Measurements from ENCODE around the gene SLC22A23. TPM values are rescaled to one million over a fixed set of nuclear protein-coding genes. Genes with fewer than 3 reads are reported as not detected.

SLC22A23 gene
- polyA plus RNA-seq, 1 donor (not counting 4 experiments of a cell fraction or from before 2014, with no cell fraction given) = 4.3 TPM

GRCh38 chr6:3336066-3336786 lies 120.6 kb downstream of the SLC22A23 start:
- H3K79me2 ChIP-seq (ENCODE audit: control insufficient read depth, insufficient read depth, low read length) = no peaks in the 10 kb centered on the region
- no peaks in the 10 kb centered on the region for H3K9me3 ChIP-seq (ENCODE audit: control insufficient read depth, low read depth, low read length)
- H3K27me3 ChIP-seq (ENCODE audit: control insufficient read depth, extremely low read depth, insufficient read depth, low read length) = no peaks in the 10 kb centered on the region
- FAIRE-seq = no peak
- H3K9ac ChIP-seq (ENCODE audit: control insufficient read depth, extremely low read depth, insufficient read depth, low read length) = no peak overlapping the region
- H3K4me2 ChIP-seq (ENCODE audit: control insufficient read depth, extremely low read depth, insufficient read depth, low read depth, low read length) = no peak overlapping the region
- H3K27ac ChIP-seq (ENCODE audit: control insufficient read depth, insufficient read depth, low read length) = no peak overlapping the region
- no peaks in the 10 kb centered on the region for H3K4me1 ChIP-seq (ENCODE audit: control insufficient read depth, extremely low read depth, insufficient read depth, low read length)
- TF ChIP-seq EZH2 (IDR thresholded peaks at IDR 0.05; ENCODE audit: low read length) (no peak), CTCF (optimal IDR thresholded peaks at IDR 0.05 in 1 of 3, IDR thresholded peaks at IDR 0.05 in 1 of 3, conservative IDR thresholded peaks at IDR 0.05 in 1 of 3; ENCODE audit: extremely low read depth in 1 of 3, insufficient read depth in 2 of 3, low read length in 3 of 3) (no peak)
- no peak overlapping the region for H2AFZ ChIP-seq (ENCODE audit: control insufficient read depth, low read length)
- dilution Hi-C loops (cut with MboI; ENCODE audit: extremely low pct_ligation_motif_present, low sequenced_read_pairs) = no loop called here
- H3K36me3 ChIP-seq (ENCODE audit: control insufficient read depth in 2 of 2, extremely low read depth in 1 of 2, insufficient read depth in 2 of 2, low read length in 2 of 2) = no peaks in the 10 kb centered on the region
- H3K9me1 ChIP-seq (ENCODE audit: control insufficient read depth, extremely low read depth, insufficient read depth, low read length) = no peaks in the 10 kb centered on the region
- no peak for DNase-seq (ENCODE audit: low read depth, low spot score)
- no peaks in the 10 kb centered on the region for H4K20me1 ChIP-seq (ENCODE audit: control insufficient read depth, extremely low read depth, insufficient read depth, low read length)
- H3K4me3 ChIP-seq (ENCODE audit: control insufficient read depth in 2 of 3, extremely low read depth in 1 of 3, insufficient read depth in 2 of 3, low read depth in 1 of 3, low read length in 3 of 3) = no peak overlapping the region

- Histone ChIP-seq H4K20me1 (ENCODE audit: control insufficient read depth, extremely low read depth, insufficient read depth, low read length) (no peaks in the 10 kb centered on the region), H3K4me2 (ENCODE audit: control insufficient read depth, extremely low read depth, insufficient read depth, low read depth, low read length) (no peak overlapping the region), H3K9ac (ENCODE audit: control insufficient read depth, extremely low read depth, insufficient read depth, low read length) (no peak overlapping the region), H3K27ac (ENCODE audit: control insufficient read depth, insufficient read depth, low read length) (no peak overlapping the region), H2AFZ (ENCODE audit: control insufficient read depth, low read length) (no peak overlapping the region), H3K4me3 (ENCODE audit: control insufficient read depth in 2 of 3, extremely low read depth in 1 of 3, insufficient read depth in 2 of 3, low read depth in 1 of 3, low read length in 3 of 3) (no peak overlapping the region), H3K79me2 (ENCODE audit: control insufficient read depth, insufficient read depth, low read length) (no peaks in the 10 kb centered on the region), H3K36me3 (ENCODE audit: control insufficient read depth in 2 of 2, extremely low read depth in 1 of 2, insufficient read depth in 2 of 2, low read length in 2 of 2) (no peaks in the 10 kb centered on the region), H3K27me3 (ENCODE audit: control insufficient read depth, extremely low read depth, insufficient read depth, low read length) (no peaks in the 10 kb centered on the region), H3K4me1 (ENCODE audit: control insufficient read depth, extremely low read depth, insufficient read depth, low read length) (no peaks in the 10 kb centered on the region), H3K9me3 (ENCODE audit: control insufficient read depth, low read depth, low read length) (no peaks in the 10 kb centered on the region), H3K9me1 (ENCODE audit: control insufficient read depth, extremely low read depth, insufficient read depth, low read length) (no peaks in the 10 kb centered on the region)
- no peak for TF ChIP-seq EZH2 (IDR thresholded peaks at IDR 0.05; ENCODE audit: low read length)
- no peak for TF ChIP-seq CTCF (optimal IDR thresholded peaks at IDR 0.05 in 1 of 3, IDR thresholded peaks at IDR 0.05 in 1 of 3, conservative IDR thresholded peaks at IDR 0.05 in 1 of 3; ENCODE audit: extremely low read depth in 1 of 3, insufficient read depth in 2 of 3, low read length in 3 of 3)
- dilution Hi-C loops (cut with MboI; ENCODE audit: extremely low pct_ligation_motif_present, low sequenced_read_pairs) = no loop called here
- DNase-seq (ENCODE audit: low read depth, low spot score) (no peak), FAIRE-seq (no peak)
Observed at GRCh38 chr6:3335169-3335568, 121.7 kb downstream of the SLC22A23 start.

Measured in keratinocyte (primary cell).